ENCODE data around the gene NDRG3.
"Not testable (repeated sequence)": the region's sequence is repeated elsewhere in the genome, so short reads cannot be mapped to it uniquely, and the experiment has no call there.

Gene NDRG3

DNA sequence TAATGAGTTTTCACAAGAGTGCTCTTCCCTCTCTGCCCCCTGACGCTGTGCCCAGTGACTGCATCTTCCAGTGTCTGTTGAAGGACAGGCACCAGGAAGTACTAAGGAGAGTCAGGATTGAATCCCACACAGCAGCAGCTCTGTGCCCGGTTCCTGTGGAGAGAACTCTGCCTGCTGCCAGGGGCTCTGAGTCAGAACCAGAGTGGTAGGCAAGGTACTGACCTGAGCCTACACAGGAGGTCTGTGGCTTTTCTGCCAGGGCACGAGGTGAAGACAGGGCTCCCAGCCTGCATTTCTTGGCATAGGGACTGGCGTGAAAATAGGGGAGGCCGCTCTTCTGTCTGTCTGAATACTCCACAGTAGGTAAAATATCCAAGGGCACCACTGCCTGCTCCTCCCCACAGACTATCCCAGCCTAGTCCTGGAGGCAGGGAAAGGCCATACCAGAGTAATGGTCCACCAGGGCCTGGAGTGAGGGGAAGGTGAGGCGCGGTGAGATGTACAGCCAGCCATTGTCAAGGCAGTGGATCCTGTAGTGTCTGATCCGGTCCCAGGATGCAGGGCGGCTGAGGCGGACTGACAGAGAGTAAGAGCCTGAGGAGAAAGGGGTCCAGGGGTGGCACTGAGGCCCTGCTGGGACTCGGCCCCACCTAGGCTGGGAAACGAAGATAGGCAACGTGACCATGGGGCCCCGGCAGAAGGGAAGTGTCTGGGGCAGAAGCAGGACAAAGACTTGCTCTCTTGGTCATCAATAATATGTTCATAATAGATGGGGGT lies 130.9 kb downstream of the NDRG3 start:
- no peaks in the 10 kb centered on the region for H3K9me3 ChIP-seq (ENCODE audit: control insufficient read depth, insufficient read depth, low read length)
- no CpG with 5 or more reads among the region's 14 CpGs for WGBS (ENCODE audit: insufficient coverage, insufficient read length)
- H3K4me1 ChIP-seq (ENCODE audit: control insufficient read depth, insufficient read depth, low read length), result no peaks in the 10 kb centered on the region
- no peaks in the 10 kb centered on the region for H3K27me3 ChIP-seq (ENCODE audit: control insufficient read depth, insufficient read depth, low read length)
- H3K4me3 ChIP-seq (ENCODE audit: low read length), result no peak overlapping the region
- DNase-seq (ENCODE audit: low read depth, low spot score), result no peak
- peaks cover 15% of the 10 kb centered on the region; the same call in 1 of the 2 replicates for H3K36me3 ChIP-seq (ENCODE audit: control insufficient read depth, insufficient read depth, low read length)
- no peak overlapping the region for H3K27ac ChIP-seq (ENCODE audit: low read length)

DNA sequence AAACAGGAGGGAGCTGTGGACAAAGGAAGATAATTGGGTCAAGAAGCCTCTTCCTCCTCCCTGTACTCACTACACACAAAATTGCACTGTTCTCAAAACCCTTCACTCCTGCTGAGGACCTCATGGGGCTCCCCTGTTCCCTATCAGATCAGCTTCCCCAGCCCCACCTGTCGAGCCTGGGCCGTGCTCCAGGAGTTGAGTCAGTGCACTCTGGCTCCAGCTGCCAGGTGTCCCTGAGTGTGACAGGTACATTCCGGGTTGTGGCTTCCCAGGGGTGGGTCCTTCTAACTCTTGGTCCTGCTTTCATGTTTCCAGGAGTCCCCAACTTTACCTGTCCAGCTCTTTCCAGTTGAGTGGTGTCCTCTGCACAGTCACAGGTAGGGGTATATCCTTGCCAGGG lies 131.9 kb downstream of the NDRG3 start:
- no peak overlapping the region for H3K27ac ChIP-seq (ENCODE audit: low read length)
- no peak for DNase-seq (ENCODE audit: low read depth, low spot score)
- no CpG with 5 or more reads among the region's 3 CpGs for WGBS (ENCODE audit: insufficient coverage, insufficient read length)

DNA sequence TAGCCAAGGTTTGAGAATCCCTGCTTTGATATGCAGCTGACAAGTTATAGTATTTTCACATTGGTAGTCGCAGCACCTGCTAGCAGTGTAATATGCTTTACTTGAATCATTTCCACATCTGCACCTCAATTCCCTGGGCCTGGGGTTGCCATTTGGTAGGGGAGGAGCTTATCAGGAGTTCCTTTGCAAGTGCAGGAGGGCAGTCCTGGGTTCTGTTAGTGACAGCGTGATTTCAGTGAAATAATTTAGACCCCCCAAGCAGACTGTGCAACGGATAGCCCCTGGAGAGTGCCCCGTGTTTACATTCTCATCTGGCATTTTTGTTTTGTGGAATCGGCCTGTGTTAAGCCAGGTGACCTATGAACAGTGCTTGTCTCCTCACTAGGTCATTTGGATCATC lies 134.3 kb downstream of the NDRG3 start:
- H3K27me3 ChIP-seq (ENCODE audit: control insufficient read depth, insufficient read depth, low read length), result no peaks in the 10 kb centered on the region
- H3K4me3 ChIP-seq (ENCODE audit: low read length), result no peak overlapping the region
- no CpG with 5 or more reads among the region's 5 CpGs for WGBS (ENCODE audit: insufficient coverage, insufficient read length)
- peaks cover 20% of the 10 kb centered on the region; the same call in 1 of the 2 replicates for H3K36me3 ChIP-seq (ENCODE audit: control insufficient read depth, insufficient read depth, low read length)
- no peaks in the 10 kb centered on the region for H3K4me1 ChIP-seq (ENCODE audit: control insufficient read depth, insufficient read depth, low read length)
- H3K9me3 ChIP-seq (ENCODE audit: control insufficient read depth, insufficient read depth, low read length), result no peaks in the 10 kb centered on the region
- no peak for DNase-seq (ENCODE audit: low read depth, low spot score)
- H3K27ac ChIP-seq (ENCODE audit: low read length), result no peak overlapping the region

More for the DNA sequence above, 131.9 kb downstream of the NDRG3 start:
- Histone ChIP-seq H3K9me3 (ENCODE audit: control insufficient read depth, insufficient read depth, low read length) (no peaks in the 10 kb centered on the region), H3K27me3 (ENCODE audit: control insufficient read depth, insufficient read depth, low read length) (no peaks in the 10 kb centered on the region), H3K4me1 (ENCODE audit: control insufficient read depth, insufficient read depth, low read length) (no peaks in the 10 kb centered on the region), H3K36me3 (ENCODE audit: control insufficient read depth, insufficient read depth, low read length) (peaks cover 20% of the 10 kb centered on the region; the same call in 1 of the 2 replicates), H3K4me3 (ENCODE audit: low read length) (no peak overlapping the region)

DNA sequence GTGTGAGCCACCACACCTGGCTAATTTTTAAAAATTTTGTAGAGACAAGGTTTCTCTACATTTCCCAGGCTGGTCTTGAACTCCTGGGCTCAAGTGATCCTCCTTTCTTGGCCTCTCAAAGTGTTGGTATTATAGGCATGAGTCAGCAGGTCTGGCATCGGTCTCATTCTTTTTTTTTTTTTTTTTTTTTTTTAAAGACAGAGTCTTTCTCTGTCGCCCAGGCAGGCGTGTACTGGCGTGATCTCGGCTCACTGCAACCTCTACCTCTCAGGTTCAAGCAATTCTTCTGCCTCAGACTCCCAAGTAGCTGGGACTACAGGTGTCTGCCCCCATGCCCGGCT lies 137.5 kb downstream of the NDRG3 start:
- not testable (repeated sequence) for H3K27me3 ChIP-seq (ENCODE audit: control insufficient read depth, insufficient read depth, low read length); H3K4me3 ChIP-seq (ENCODE audit: low read length); H3K9me3 ChIP-seq (ENCODE audit: control insufficient read depth, insufficient read depth, low read length); DNase-seq (ENCODE audit: low read depth, low spot score); H3K27ac ChIP-seq (ENCODE audit: low read length); H3K4me1 ChIP-seq (ENCODE audit: control insufficient read depth, insufficient read depth, low read length)
- no CpG with 5 or more reads among the region's 6 CpGs for WGBS (ENCODE audit: insufficient coverage, insufficient read length)
- H3K36me3 ChIP-seq (ENCODE audit: control insufficient read depth, insufficient read depth, low read length), result peaks cover 16% of the 10 kb centered on the region; the same call in 1 of the 2 replicates

DNA sequence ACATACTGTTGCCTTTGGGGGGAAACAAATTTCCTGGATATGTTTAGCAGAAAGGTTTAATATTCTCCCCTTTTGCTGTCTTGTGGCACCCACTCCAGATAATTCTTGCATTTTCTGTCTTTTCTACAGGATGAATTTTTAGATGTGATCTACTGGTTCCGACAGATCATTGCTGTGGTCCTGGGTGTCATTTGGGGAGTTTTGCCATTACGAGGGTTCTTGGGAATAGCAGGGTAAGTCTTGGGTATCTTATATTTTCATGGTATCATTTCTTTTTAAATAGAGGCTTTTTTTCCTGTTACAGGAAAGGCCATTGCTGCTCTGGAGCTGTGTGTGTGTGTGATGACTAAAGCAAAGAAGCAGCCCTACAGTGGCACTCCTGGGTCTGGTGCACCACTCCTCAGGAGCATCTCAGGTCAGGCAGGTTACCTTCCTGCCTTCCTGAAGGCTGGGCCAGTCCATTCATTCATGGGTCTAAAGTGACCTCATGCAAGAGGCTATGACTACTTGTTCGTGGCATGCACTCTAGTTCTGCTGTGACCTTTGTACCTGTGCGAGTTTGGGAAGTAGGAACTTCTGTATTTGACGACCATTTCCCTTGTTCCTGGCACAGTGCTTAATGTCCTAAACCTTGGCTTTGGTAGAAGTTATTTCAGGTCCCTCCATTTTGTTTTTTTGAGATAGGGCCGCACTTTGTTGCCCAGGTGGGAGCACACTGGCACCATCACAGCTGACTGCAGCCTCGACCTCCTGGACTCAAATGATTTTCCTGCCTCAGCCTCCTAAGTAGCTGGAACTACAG lies 138.1 kb downstream of the NDRG3 start:
- no peak overlapping the region for H3K4me3 ChIP-seq (ENCODE audit: low read length)
- H3K27me3 ChIP-seq (ENCODE audit: control insufficient read depth, insufficient read depth, low read length), result no peaks in the 10 kb centered on the region
- DNase-seq (ENCODE audit: low read depth, low spot score), result no peak
- H3K4me1 ChIP-seq (ENCODE audit: control insufficient read depth, insufficient read depth, low read length), result peaks cover 2% of the 10 kb centered on the region
- peaks cover 13% of the 10 kb centered on the region; the same call in 1 of the 2 replicates for H3K36me3 ChIP-seq (ENCODE audit: control insufficient read depth, insufficient read depth, low read length)
- H3K9me3 ChIP-seq (ENCODE audit: control insufficient read depth, insufficient read depth, low read length), result no peaks in the 10 kb centered on the region
- no peak overlapping the region for H3K27ac ChIP-seq (ENCODE audit: low read length)
- no CpG with 5 or more reads among the region's 7 CpGs for WGBS (ENCODE audit: insufficient coverage, insufficient read length)

DNA sequence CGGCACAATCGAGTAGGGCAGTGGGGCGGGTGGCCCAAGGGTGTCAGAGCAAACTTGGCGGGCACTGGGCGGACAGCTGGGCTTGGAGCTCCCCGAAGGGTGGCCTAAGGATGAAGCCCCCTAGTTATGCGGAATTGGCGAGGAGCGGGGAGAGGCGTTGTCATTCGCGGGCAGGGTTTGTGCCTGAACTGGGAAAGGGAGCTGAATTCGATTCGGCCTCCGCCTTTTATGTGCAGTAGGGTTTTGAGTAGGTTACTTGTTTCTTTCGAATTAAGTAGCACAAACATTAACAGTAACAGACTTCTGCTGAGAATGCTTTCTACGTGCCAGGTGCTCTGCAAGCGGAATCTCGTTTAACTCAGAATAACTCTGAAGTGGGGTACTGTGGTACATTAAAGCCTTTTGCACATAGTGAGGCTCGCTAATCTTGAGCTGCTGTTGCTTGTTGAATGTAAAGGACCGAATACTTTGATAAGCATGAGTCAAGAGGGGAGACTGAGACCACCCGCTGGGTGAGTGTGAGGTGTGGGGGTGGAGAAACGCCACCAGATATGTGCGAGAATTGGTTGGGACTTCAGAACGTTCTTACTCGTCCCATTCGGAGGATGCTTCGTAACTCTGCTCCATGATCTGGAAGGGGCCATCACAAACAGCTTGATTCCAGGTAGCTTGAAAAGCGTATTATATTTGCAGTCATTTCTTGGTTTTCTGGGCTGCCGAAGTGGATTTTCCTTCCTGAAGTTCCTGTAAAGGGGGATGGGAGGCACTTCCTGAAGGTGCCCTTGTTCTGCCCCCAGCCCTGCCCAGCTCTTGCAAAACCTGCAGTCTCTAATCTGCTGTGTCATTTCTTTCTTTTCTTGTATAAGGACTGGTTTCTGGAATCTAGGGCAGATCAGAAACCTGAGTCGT lies 139.5 kb downstream of the NDRG3 start:
- DNase-seq (ENCODE audit: low read depth, low spot score), result no peak
- no CpG with 5 or more reads among the region's 31 CpGs for WGBS (ENCODE audit: insufficient coverage, insufficient read length)
- peaks cover 2% of the 10 kb centered on the region for H3K4me1 ChIP-seq (ENCODE audit: control insufficient read depth, insufficient read depth, low read length)
- no peak overlapping the region for H3K27ac ChIP-seq (ENCODE audit: low read length)
- no peaks in the 10 kb centered on the region for H3K9me3 ChIP-seq (ENCODE audit: control insufficient read depth, insufficient read depth, low read length)
- peak overlapping the region; percentile 90 for H3K4me3 ChIP-seq (ENCODE audit: low read length)
- no peaks in the 10 kb centered on the region for H3K27me3 ChIP-seq (ENCODE audit: control insufficient read depth, insufficient read depth, low read length)
- peaks cover 5% of the 10 kb centered on the region; the same call in 1 of the 2 replicates for H3K36me3 ChIP-seq (ENCODE audit: control insufficient read depth, insufficient read depth, low read length)

DNA sequence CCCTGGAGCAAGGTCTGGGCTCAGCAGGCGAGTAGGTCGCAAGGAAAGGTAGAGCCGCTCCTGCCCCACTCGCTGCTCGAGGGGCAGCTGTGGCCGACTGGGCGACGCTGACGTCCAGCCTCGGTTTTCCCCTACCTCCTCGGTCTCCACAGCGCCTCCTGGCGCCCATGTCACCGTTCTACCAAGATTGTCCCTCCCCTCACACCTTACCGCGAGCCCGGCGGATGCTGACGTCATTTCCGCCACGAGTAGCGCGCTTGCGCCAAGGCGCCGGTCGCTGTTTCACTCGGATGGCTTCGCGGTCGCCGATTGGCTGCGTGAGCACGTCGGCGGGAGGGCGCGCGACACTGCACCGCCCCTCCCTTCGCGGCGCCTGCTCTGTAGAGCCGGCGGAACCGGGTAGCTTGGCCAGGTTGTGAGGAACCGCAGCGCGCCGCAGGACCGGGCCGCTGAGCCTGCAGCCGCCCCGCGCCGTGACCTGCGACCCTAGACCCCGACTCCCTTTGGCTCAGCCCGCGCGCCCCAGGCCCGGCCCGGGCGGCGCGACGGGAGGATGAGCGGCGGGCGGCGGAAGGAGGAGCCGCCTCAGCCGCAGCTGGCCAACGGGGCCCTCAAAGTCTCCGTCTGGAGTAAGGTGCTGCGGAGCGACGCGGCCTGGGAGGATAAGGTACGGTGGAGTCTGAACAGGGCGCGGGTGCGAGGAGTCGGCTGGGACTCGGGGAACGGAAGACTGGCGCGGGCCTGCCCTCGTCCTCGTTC lies 140.3 kb downstream of the NDRG3 start, which contains the start of gene RAB5IF:
RAB5IF (plus strand) TSS at position 381 of the 759 bp plus-strand sequence; CDS start at position 554, 173 bp downstream.
- H3K27ac ChIP-seq (ENCODE audit: low read length), result no peak within 1 kb of the TSS
- H3K9me3 ChIP-seq (ENCODE audit: control insufficient read depth, insufficient read depth, low read length), result no peaks in the 10 kb centered on the region
- DNase-seq (ENCODE audit: low read depth, low spot score), result peak; percentile 100
- H3K36me3 ChIP-seq (ENCODE audit: control insufficient read depth, insufficient read depth, low read length), result peaks cover 5% of the 10 kb centered on the region; the same call in 1 of the 2 replicates
- peaks cover 2% of the 10 kb centered on the region for H3K4me1 ChIP-seq (ENCODE audit: control insufficient read depth, insufficient read depth, low read length)
- H3K4me3 ChIP-seq (ENCODE audit: low read length), result peak within 1 kb of the TSS; percentile 90
- WGBS (ENCODE audit: insufficient coverage, insufficient read length), result no CpG with 5 or more reads among the region's 90 CpGs
- H3K27me3 ChIP-seq (ENCODE audit: control insufficient read depth, insufficient read depth, low read length), result no peaks in the 10 kb centered on the region

DNA sequence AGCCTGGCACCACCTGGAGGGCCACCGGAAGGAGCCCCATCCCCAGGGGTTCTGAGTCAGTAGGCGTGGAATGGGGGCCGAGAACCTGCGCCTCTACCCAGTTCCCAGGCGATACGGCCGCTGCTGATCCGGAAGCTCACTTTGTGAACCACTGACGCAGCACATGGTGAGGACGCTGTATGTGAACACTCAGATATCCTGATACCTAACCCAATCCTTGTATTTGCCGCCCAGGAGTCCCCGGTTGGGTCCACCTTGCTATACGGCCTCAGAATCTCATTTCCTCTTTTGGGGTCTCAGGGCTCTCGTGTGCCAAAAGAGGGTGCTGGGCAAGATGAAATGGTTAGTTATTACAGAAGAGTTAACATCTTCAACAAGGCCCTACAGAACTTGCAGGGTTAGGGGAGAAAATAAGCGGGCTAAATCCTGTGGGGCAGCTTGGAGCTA lies 140.9 kb downstream of the NDRG3 start:
- H3K36me3 ChIP-seq (ENCODE audit: control insufficient read depth, insufficient read depth, low read length), result peaks cover 5% of the 10 kb centered on the region; the same call in 1 of the 2 replicates
- no peak overlapping the region for H3K27ac ChIP-seq (ENCODE audit: low read length)
- H3K9me3 ChIP-seq (ENCODE audit: control insufficient read depth, insufficient read depth, low read length), result no peaks in the 10 kb centered on the region
- no CpG with 5 or more reads among the region's 15 CpGs for whole genome bisulfite sequencing (ENCODE audit: insufficient coverage, insufficient read length)
- H3K27me3 ChIP-seq (ENCODE audit: control insufficient read depth, insufficient read depth, low read length), result no peaks in the 10 kb centered on the region
- no peak for DNase-seq (ENCODE audit: low read depth, low spot score)
- peaks cover 2% of the 10 kb centered on the region for H3K4me1 ChIP-seq (ENCODE audit: control insufficient read depth, insufficient read depth, low read length)
- H3K4me3 ChIP-seq (ENCODE audit: low read length), result no peak overlapping the region
